Neuron (in vitro differentiated cells): Measurements from ENCODE around the gene SELENOW.

Source experiments
- H2AFZ ChIP-seq: one replicate; pipeline ENCODE4 v1.6.1; 2013; ENCODE audit warnings: low read depth, mild to moderate bottlenecking, inconsistent platforms, low read length, moderate library complexity
- H3K27me3 ChIP-seq: one replicate; pipeline ENCODE4 v1.6.1; 2013; ENCODE audit warnings: low read length; ENCODE audit not compliant: insufficient read depth
- H3K36me3 ChIP-seq: one replicate; pipeline ENCODE4 v1.6.1; 2013; ENCODE audit warnings: low read length; ENCODE audit not compliant: insufficient read depth
- H3K4me1 ChIP-seq: one replicate; pipeline ENCODE4 v1.6.1; 2013; ENCODE audit warnings: low read length; ENCODE audit not compliant: insufficient read depth
- H3K4me3 ChIP-seq: 2 replicates; pipeline ENCODE4 v1.5.1; 2013; ENCODE audit warnings: mild to moderate bottlenecking, low read length, moderate library complexity
- H3K9me3 ChIP-seq: one replicate; pipeline ENCODE4 v1.6.1; 2013; ENCODE audit warnings: low read length

The SELENOW gene

DNA sequence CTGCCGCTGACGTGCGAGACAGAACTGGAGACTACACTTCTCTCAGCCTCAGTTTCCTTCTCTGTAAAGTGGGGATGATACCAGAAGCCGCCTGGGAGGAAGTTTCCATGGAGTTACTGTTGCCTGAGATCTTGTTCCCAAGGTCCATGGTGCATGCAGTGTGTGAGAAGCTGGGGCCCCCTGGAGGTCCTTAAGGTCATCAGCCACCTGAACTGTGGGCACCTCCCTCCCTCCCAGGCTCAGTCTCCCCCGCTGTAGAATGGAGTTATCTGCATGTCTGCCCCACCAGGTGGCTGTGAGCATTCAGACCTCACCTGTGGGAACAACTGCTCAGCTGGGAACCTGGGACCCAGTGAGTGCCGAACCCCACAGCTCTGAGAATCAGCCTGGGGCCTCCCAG, 45.9 kb downstream of the SELENOW start:
- Histone ChIP-seq H3K9me3 (peaks cover 3% of the 10 kb centered on the region), H3K36me3 (no peaks in the 10 kb centered on the region), H3K4me3 (no peak overlapping the region), H3K4me1 (peaks cover 6% of the 10 kb centered on the region), H3K27me3 (peaks cover 20% of the 10 kb centered on the region), H2AFZ (no peak overlapping the region)

DNA sequence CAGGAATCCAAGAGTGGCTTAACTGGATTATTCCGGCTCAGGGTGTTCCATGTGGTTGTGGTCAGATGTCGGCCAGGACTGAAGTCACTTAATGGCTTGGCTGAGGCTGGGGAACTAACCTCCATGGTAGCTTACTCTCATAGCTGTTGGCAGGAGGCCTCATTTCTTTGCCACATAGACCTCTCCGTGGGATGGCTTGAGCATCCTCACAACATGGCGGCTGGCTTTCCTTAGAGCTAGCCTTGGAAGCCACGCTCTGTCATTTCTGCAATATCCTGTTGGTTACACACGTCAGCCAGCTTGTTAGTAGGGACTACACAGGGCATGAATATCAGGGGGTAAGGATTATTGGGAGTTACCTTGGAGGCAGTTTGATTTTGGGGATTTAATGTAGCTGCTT, 48.3 kb downstream of the SELENOW start:
- peaks cover 7% of the 10 kb centered on the region for H3K27me3 ChIP-seq
- H3K4me3 ChIP-seq, result no peak overlapping the region
- no peak overlapping the region for H2AFZ ChIP-seq
- H3K4me1 ChIP-seq, result no peaks in the 10 kb centered on the region
- H3K9me3 ChIP-seq, result peaks cover 3% of the 10 kb centered on the region
- H3K36me3 ChIP-seq, result no peaks in the 10 kb centered on the region

DNA sequence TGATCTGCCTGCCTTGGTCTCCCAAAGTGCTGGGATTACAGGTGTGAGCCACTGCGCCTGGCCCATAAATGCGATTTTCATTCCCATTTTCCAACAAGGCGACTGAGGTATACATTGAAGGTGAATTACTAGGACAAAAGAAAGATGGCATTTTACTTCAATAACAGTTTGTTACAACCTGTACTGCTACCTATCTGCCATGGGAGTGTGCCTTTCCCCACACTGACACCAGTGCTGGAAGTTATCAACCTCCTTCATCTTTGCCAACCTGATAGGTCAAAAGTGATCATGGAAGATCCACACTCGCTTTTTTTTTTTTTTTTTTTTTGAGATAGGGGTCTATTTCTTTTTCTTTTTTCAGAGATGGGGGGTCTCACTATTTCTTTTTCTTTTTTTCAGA, 54.2 kb downstream of the SELENOW start:
- H3K27me3 ChIP-seq, result peaks cover 2% of the 10 kb centered on the region
- no peaks in the 10 kb centered on the region for H3K4me1 ChIP-seq
- no peak overlapping the region for H3K4me3 ChIP-seq
- H3K36me3 ChIP-seq, result no peaks in the 10 kb centered on the region
- H2AFZ ChIP-seq, result no peak overlapping the region
- no peaks in the 10 kb centered on the region for H3K9me3 ChIP-seq
